B cell (primary cell): Measurements from ENCODE around the gene ARHGEF38.

Source experiments
- CTCF ChIP-seq: fragments of 200-600 bp; IDR thresholded peaks from one replicate; pipeline ENCODE4 v1.8.0; 2022; ENCODE audit warnings: antibody characterized with exemption, mild to moderate bottlenecking
- EZH2 ChIP-seq: IDR thresholded peaks from 2 replicates; pipeline ENCODE4 v1.6.1; 2012; ENCODE audit warnings: borderline replicate concordance, low read depth, mild to moderate bottlenecking, moderate library complexity, low read length; ENCODE audit not compliant: insufficient read depth, poor library complexity, severe bottlenecking

- TF ChIP-seq CTCF (no peak), EZH2 (no peak)
These were observed 68.4 kb downstream of the ARHGEF38 start for GRCh38 chr4:105620640-105621323.
